Measurements from ENCODE around the gene ANKRD2.

DNA sequence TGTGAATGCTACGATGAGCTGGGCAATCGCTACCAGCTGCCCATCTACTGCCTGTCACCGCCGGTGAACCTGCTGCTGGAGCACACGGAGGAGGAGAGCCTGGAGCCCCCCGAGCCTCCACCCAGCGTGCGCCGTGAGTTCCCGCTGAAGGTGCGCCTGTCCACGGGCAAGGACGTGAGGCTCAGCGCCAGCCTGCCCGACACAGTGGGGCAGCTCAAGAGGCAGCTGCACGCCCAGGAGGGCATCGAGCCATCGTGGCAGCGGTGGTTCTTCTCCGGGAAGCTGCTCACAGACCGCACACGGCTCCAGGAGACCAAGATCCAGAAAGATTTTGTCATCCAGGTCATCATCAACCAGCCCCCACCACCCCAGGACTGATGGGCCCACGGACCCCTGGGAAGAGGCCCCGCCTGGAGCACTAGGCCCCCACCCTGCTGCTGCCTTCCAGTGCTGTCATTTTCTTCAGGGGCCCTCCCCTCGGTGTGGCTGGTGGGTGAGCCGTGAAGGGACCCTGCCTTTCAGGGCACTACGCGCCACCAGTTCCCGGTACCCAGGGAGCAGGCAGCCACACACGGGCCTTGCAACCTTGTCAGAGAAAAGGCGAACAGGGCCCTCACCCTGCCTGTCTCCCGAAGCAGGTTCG is 2.3 kb upstream of the ANKRD2 start:
- no peak for TF ChIP-seq POLR2A (IDR thresholded peaks at IDR 0.05; ENCODE audit: low read depth, low read length)
- TF ChIP-seq TAF1 (IDR thresholded peaks at IDR 0.05; ENCODE audit: borderline replicate concordance, low read depth, low read length): no peak

All from GM12892 (cell line).